ENCODE results near the gene SLC9C1.

Gene SLC9C1

DNA sequence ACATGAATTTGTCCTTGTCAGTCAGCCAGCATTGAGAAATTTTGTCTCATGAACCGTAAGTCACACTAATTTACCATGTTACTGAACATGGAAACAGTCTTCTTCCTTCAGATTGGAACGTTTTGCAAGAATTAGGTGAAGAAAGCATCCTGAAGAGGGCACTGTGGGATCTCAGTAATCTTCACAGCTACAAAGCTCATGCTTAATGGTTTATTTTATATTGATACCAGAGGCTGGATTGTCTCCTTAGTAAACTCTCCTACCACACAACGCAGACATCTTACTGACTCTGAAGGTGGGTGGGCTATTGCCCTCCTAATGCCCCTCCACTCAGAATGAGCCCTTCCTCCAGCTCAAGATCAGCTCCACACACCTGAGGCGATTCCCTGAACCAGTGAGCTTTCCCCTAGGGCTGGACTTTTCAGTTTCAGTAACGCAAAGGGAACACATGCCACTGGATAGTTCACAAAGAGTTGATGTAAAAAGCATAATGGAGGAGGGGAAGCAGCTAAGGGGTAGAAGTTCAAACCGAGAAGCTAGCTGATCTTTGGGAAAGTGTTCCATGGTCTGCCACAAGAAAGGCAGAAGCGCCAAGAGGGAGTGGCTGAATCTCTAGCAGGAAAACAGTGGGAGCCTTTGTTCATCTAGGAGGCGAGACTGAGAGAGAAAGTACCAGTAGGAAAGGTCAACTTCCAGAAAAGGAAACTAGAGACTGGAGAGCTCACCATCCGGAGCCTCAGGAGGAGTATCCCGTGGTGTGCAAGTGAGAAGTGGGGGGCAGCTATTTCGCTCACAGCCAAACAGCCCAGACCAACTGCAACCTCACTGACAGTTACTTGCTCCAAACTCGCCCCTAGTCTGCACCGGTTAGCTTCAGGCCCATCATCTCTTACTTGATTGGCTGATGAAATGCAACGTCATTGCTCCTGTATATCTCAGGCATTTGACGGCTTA, at the start of gene SLC9C1:
Gene SLC9C1 (minus strand): TSS at position 849 of the 954 bp plus-strand sequence. CDS start 7,425 bp downstream, outside the sequence.
- DNase-seq (ENCODE audit: low read depth) = no peak

GRCh38 chr3:112341386-112341785, 47.4 kb upstream of the SLC9C1 start:
- no peak for DNase-seq (ENCODE audit: low read depth)

DNA sequence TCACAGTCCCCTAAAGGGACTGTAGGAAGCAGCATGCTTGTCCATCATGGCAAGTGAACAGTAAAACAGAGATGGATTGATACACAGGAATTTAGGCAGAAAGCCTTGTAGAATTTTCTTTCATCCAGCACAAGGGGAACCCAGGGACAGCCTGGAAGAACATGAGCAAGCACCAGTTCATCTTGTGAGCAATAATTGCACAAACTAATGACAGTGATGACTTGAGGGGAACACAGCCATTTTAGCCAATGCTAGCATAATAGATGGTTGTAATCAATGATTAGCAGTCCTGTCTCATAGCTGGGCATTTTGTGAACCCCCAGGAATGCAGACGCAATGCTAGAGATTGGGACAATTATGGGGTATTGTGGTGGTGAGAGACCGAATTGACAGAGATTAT, 45.6 kb upstream of the SLC9C1 start:
- no peak for DNase-seq (ENCODE audit: low read depth)

GRCh38 chr3:112339134-112339533, 45.1 kb upstream of the SLC9C1 start:
- no peak for DNase-seq (ENCODE audit: low read depth)

- DNase-seq (ENCODE audit: low read depth) = no peak
Measured at GRCh38 chr3:112338727-112339056, 44.7 kb upstream of the SLC9C1 start.

GRCh38 chr3:112338021-112338726, 44.2 kb upstream of the SLC9C1 start:
- no peak for DNase-seq (ENCODE audit: low read depth)

DNA sequence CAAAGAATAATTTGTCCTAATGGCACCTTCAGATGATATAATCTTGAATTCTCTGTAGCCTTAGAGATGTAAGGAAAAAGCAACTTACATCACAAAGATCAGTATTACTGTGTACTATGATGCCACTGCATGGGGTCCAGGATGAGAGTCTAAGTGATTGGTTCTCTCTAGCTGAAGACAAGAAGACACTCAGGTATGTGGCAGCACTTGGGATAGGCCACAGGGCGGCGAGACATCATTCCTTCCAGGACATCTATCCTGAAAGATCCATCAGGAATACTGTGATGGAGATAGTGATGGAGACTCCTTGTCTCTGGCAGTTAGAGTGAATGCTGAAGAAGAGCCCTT, 41.4 kb upstream of the SLC9C1 start:
- DNase-seq (ENCODE audit: low read depth) = no peak

GRCh38 chr3:112334691-112335433, 40.8 kb upstream of the SLC9C1 start:
- no peak for DNase-seq (ENCODE audit: low read depth)

DNA sequence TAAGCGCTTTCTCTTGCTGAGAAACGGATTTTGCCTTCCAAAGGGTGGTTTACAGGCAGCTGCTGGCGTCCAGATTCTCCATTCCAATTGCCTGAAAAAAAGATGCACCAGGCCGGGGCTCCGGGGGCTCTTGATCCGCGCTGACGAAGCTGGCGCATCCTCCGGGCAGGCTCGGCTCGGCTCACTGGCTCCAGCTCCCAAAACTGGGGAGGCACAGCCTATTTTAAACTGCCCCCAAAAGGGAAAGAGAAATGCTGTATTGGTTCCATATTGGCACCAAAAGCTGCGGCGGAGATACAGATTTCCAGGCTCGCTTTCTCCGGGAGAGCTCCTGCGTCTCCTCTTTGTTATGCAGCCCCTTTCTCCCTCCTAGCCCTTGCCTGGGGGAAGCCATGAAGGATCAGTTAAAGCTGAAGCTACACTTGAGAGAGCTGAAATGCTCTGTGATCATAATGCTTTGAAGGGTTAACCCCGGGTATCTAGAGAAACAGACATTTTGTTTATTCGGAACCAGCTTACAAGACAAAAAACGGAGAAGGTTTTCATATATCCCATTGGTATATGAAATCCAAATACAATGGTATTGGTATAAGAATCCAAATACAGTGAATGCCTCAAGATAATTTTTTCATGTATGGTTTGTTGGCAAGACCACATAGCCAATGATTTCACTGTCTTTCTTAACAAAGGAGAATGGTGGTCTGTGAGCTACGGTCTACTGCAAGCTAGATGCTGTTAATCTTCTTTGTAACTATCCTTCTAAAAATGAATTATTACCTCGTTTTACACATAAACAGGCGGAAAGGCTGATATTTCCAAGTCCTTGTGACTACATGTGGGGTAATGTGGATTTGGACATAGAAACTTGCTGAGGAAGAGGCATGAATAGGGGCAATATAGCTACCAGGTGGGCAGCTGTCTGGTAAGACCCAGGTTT, 39.6 kb upstream of the SLC9C1 start:
- no peak for DNase-seq (ENCODE audit: low read depth)

DNA sequence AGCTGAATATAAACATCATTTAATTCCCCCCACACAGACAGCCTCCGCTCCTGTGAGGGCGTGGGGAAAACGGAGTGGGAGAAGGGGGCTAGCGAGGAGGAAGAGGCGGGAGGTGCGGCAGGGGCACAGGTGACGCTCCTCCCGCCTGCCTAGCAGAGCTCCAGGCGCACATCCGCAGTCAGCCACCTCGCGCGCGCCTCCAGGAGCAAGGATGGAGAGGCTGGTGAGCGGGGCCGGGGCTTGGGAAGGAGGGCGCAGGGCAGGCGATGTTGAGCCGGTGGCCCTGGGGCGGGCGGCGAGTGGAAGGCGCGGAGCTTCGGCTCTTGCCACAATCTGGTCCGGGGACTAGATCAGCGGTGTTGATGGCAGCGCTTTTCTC, 39.0 kb upstream of the SLC9C1 start, which contains the start of gene CD200:
Gene CD200 (plus strand): TSS at position 155 of the 379 bp plus-strand sequence. CDS start 57 bp downstream, at position 212.
- peak; percentile 13 for DNase-seq (ENCODE audit: low read depth)

- no peak for DNase-seq (ENCODE audit: low read depth)
Measured at GRCh38 chr3:112331851-112332250, 37.8 kb upstream of the SLC9C1 start.

DNA sequence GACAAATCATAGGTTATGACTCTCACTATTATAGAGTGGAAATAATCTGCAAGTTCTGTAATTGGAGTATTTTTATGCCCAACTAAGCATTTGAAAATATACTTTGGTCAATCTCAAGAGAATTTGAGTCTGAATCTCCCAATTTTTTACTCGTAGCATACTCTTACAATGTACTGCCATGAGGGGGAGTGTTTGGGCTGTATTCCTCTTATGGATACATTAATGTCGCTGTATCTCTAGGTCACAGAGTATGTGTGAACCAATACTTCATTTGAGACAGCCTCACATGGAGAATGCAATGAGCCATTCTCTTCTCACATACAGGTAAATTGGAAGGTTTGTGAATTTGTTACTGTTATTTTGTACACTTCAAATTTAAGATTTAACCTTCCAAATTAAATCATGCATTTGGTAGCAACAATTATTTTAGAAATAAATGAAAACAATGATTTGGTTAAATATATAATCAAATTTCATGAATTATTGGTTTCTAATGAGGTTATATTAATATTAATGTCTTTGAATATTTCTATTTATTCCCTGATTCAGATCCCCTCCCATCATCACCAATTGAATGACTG, 33.4 kb upstream of the SLC9C1 start:
- DNase-seq (ENCODE audit: low read depth) = no peak

- DNase-seq (ENCODE audit: low read depth) = no peak
Measured at GRCh38 chr3:112321867-112322652, 28.0 kb upstream of the SLC9C1 start.

- DNase-seq (ENCODE audit: low read depth) = no peak
Measured at GRCh38 chr3:112320691-112321090, 26.7 kb upstream of the SLC9C1 start.

GRCh38 chr3:112319516-112320276, 25.7 kb upstream of the SLC9C1 start:
- no peak for DNase-seq (ENCODE audit: low read depth)

DNA sequence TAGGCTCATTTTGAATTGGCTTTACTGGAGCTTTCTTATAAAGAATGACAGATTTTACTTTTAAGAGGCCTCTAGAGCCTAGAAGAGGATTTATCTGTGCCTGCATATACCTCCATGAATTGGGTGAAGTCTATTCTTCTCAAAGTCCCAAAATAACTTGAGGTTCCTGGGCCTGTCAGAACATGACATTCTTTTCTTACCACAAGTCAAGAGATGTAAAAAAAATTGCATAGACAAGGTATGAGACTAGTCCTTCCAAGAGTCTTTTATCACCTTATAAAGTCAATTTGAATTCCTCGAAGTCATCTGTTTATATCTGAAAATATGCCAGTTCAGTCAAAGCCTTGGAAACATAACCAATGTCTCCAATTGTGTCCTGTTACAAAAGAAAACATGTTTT, 21.8 kb upstream of the SLC9C1 start:
- DNase-seq (ENCODE audit: low read depth) = no peak

- no peak for DNase-seq (ENCODE audit: low read depth)
Measured at GRCh38 chr3:112314649-112315048, 20.6 kb upstream of the SLC9C1 start.

DNA sequence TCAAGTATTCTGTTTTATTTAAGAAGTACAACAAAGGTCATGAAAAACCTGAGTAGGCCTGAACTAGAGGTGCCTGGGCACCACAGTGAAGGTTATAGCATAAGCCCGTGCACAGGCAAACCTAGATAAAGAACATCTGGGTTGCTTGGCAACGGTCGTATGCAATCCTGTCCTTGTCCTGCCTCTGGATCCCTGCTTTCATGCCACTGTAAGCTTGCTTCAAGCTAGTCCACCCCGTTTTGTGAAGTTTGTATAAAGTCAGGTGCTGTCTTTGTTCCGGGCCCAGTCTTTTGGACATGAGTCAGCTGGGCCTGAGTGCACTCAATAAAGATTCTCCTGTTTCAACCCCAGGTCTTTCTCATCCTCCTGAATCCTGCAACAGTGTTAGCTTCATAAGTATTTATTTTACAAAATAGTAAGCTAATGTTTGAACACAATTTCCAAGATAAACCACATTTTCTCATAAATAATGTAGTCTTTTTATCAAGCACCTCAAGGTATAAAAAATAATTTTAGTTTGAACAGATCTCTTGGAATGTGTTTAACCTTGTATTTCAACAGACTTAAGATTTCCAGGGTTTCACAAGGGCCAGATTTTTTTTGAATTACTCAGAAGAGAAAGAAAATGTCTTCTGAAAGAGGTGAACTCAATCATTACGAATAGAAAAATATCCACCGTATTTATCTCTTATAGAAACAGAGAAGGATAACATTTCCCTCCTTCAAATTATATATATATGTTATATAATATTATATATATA, 14.3 kb upstream of the SLC9C1 start:
- DNase-seq (ENCODE audit: low read depth) = no peak

DNA sequence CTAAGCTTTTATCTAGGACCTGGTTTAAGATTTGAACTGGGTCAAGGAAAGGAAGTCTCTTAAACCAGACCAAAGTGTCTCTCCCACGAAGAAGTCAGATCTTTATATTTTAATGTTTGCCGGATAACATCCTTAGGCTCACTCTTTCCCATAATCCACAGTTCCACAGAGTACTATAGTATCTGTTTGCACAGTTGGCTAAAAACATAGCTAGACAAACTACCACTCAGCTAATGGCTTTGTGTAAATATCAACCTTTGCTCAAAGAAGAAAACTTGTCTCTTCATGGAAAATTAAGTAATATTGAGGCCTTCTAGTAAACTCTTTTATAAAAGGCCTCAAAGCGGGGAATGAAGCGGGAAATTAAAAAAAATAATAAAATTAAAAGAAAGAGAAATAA, 13.5 kb upstream of the SLC9C1 start:
- no peak for DNase-seq (ENCODE audit: low read depth)
